Measurements from ENCODE around the gene MCHR1.

MCHR1 gene

DNA sequence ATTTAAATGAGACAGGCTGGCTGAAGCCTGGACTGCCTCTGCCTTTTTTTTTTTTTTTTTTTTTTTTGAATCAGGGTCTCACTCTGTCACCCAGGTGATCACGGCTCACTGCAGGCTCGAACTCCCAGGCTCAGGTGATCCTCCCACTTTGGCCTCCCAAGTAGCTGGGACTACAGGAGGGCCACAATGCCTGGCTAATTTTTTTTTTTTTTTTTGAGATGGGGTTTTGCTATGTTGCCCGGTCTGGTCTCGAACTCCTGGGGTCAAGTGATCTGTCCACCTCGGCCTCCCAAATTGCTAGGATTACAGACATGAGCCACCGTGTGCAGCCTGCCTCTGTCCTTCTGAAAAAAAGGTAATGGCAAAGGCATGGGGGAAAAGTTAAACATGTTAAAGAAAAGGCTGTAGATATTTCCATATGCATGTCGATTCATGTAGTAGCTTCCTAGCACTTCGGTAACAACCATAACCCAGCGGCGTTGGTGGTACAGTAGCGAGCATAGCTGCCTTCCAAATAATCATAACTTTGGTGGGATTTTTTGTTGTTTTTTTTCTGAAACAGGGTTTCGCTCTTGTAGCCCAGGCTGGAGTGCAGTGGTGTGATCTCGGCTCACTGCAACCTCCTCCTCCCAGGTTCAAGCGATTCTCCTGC, 48.8 kb downstream of the MCHR1 start:
- DNase-seq: no peak

DNA sequence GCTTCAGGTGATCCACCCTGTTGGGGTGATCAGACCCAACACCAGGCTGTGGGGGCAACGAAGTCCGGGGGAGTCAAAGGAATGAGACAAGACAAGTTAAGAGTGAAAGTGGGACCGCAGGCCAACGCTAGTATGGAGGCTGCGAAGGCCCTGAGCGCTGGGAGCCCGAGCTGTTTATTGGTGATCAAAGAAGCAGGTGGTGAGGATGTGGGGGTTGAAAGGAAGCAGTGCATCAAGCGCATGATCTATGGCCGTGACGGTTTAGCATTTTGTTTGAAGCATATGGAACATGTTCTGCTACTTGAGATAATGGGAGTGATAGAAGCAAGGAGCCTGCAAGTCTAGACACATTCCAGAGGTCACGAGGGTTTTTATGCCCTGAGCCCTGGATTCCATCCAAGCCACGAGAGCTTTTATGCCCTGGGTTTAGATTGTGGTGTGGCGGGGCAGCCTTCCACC, 49.5 kb downstream of the MCHR1 start:
- DNase-seq: no peak

DNA sequence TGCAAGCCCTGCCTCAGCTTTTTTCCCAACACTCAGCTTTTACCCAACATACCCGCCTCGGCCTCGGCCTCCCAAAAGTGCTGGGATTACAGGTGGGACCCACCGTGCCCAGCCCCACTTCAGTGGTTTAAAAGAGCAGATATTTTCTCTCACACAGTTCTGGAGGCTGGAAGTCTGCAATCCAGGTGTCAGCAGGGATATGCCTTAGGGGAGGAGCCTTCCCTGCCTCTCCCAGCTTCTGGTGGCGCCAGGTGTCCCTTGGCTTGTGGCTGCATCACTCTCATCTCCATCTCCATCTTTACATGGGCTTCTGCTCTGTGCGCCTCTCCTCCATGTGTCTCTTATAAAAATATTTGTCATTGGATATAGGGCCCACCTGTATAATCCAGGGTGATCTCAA, 50.0 kb downstream of the MCHR1 start:
- DNase-seq: no peak

Data from SIG-M5 (cell line).